NT2/D1 (cell line): ENCODE measurements around the gene P2RX7.

ENCODE experiments used
- DNase-seq: peaks from one replicate; pipeline ENCODE4 v3.0.0-alpha.2; 2011; ENCODE audit warnings: low read depth, low spot score
- H3K27me3 ChIP-seq: 2 replicates; pipeline ENCODE4 v1.6.0; 2011; ENCODE audit warnings: mild to moderate bottlenecking; ENCODE audit not compliant: insufficient read length, insufficient read depth
- H3K36me3 ChIP-seq: 2 replicates; pipeline ENCODE4 v1.6.1; 2011; ENCODE audit warnings: mild to moderate bottlenecking, low read length, mixed read lengths; ENCODE audit not compliant: insufficient read depth, insufficient read length
- H3K4me1 ChIP-seq: 2 replicates; pipeline ENCODE4 v1.5.1; 2011; ENCODE audit not compliant: insufficient read depth, insufficient read length
- H3K4me3 ChIP-seq: 2 replicates; pipeline ENCODE4 v1.5.1; 2011; ENCODE audit warnings: low read depth; ENCODE audit not compliant: insufficient read length
- H3K9ac ChIP-seq: 2 replicates; pipeline ENCODE4 v1.6.0; 2011; ENCODE audit warnings: low read depth; ENCODE audit not compliant: insufficient read length
- H3K9me3 ChIP-seq: 2 replicates; pipeline ENCODE4 v1.5.1; 2011; ENCODE audit warnings: mild to moderate bottlenecking, low read length; ENCODE audit not compliant: insufficient read depth
- SUZ12 ChIP-seq: IDR thresholded peaks from 2 replicates; pipeline ENCODE4 v1.6.1; 2011; ENCODE audit not compliant: insufficient read length, insufficient read depth; ENCODE audit errors: extremely low read depth
- YY1 ChIP-seq: IDR thresholded peaks from 2 replicates; pipeline ENCODE4 v1.6.1; 2011; ENCODE audit not compliant: insufficient read length, insufficient read depth
- ZNF274 ChIP-seq: IDR thresholded peaks from 2 replicates; pipeline ENCODE4 v1.6.1; 2011; ENCODE audit warnings: mild to moderate bottlenecking, low read depth, low read length

The P2RX7 gene

DNA sequence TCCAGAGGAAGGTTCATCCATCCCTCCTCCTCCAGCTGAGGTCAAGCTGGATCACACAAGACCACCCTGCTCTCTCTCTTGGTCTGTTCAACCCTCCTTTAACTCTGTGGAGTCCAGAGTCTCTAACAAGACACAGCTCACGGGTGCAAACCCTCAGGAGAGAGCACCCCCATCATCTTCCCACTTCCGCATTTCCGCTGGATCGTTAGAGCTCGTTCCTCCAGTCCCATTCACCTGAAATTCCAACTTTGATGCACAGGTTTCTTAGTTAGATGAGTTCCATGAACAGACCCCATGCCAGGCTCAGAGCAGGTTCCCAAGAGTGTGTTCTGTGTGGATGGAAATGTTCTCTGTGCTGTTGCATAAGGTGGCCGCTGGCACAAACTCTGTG, 44.5 kb upstream of the P2RX7 start:
- Histone ChIP-seq H3K9ac (no peak overlapping the region), H3K4me3 (no peak overlapping the region), H3K4me1 (no peaks in the 10 kb centered on the region), H3K9me3 (peaks cover 15% of the 10 kb centered on the region; the same call in 1 of the 2 replicates), H3K27me3 (no peaks in the 10 kb centered on the region), H3K36me3 (no peaks in the 10 kb centered on the region)
- DNase-seq, result no peak
- TF ChIP-seq ZNF274, result no peak
- TF ChIP-seq YY1, result no peak
- no peak for TF ChIP-seq SUZ12

DNA sequence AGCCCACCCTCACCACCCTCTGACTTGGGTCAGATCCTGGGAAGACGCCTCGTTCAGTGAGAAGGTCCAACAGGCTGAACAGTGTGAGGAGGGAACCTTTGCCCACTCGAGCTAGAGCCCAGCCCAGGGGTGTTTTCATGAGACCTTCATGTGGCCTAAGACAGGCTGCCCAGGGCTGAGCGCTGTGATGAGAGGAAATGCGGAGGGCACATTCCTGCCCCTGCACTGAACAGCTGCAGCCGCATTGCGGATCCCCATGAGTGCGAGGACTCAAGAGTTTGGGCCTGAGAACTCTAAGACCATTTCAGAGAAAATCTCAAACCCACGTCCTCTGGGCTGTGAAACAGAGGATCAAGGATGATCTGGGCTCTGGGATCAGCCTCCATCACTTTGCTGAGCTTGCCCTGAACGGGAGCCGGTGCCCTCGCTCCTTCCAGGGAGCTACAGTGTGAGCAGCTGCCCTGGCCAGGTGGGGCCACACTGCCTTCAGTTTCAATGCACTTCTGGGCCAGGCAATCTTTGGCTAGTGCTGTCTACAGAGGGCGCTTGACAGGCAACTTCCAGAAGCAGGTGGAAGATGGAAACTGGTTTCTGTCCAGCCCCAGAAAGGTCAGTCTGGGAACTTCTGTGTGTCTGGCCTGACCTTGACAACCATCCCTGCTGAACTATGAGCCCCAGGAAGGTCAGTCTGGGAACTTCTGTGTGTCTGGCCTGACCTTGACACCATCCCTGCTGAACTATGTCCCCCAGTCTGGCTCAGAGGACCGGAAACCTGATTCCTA, 43.5 kb upstream of the P2RX7 start:
- no peak for DNase-seq

DNA sequence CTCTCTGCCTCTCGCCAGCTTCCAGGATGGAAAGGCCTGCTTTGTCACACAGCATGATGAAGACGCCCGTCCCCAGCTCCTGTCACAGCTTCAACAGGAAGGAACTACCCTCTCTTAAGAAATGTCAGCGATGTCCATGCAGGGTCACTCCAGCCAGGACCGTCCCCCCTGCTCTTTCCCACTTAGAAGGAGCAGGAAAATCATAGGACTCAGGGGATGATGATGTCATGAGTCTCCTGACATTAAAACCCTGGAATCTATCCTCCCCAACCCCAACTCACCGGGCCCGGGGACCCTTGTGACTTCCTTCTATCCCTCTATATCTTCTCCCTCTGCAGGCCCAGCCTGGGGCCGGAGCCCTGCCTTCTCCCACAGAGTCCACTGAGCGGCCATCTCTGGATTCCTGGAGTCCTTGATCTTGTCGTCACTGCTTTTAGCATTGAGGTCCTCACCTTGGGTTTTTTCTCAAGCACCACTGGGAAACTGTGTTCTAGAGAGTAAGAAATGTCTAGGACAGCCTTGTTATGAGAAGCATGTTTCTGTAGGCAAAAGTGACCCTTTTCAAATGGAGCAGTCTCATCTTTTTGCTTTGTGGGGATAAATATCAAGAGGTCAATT, 42.8 kb upstream of the P2RX7 start:
- Histone ChIP-seq H3K36me3 (no peaks in the 10 kb centered on the region), H3K4me3 (no peak overlapping the region), H3K27me3 (peaks cover under 1% of the 10 kb centered on the region), H3K9me3 (peaks cover 15% of the 10 kb centered on the region; the same call in 1 of the 2 replicates), H3K4me1 (no peaks in the 10 kb centered on the region), H3K9ac (no peak overlapping the region)
- TF ChIP-seq SUZ12, result no peak
- no peak for TF ChIP-seq ZNF274
- TF ChIP-seq YY1, result no peak
- DNase-seq, result no peak

More for the DNA sequence above, 43.5 kb upstream of the P2RX7 start:
- H3K4me1 ChIP-seq, result no peaks in the 10 kb centered on the region
- H3K36me3 ChIP-seq, result no peaks in the 10 kb centered on the region
- peaks cover 15% of the 10 kb centered on the region; the same call in 1 of the 2 replicates for H3K9me3 ChIP-seq
- no peak overlapping the region for H3K4me3 ChIP-seq
- no peak overlapping the region for H3K9ac ChIP-seq
- no peak for TF ChIP-seq ZNF274
- no peak for TF ChIP-seq YY1
- TF ChIP-seq SUZ12, result no peak
- no peaks in the 10 kb centered on the region for H3K27me3 ChIP-seq

DNA sequence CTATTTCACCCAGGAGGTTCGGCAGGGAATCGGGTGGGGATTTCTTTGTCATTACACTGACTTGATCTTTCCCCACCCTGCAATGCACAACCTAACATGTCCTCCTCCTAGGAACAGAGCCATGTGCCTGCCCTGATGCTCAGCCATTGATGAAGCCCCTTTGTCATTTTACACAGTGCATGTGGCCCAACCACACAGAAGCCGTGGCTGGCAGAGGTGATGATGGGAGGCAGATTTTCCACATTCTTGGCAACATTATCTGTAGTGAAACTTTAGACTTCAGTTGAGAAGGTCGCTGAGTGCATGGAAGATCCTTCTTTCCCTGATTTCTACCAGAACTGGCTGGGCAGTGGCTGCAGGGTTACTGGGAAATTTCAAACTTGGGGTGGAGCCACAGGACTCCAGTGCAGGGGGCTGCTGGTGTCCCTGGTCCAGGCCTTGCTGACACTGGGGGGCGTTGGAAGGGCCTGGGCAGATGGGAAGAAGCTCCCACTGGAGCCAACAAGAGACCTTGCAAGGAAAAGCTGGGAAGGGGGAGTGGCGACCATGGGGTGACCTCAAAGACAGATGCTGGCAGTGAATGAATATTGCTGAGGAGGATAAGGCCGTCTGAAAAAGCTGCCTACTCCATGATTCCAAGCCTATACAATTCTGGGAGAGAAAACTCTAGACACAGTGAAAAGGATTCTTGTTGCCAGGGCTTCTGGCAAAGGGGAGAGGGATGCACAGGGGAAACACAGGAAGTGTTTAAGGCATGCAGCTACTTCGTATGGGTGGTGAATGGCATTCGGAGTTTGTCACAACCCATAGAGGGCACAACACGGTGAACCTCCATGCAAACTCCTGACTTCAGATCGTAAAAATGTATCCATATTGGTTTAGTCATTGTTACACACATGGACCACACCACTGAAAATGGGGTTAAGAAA, 41.8 kb upstream of the P2RX7 start:
- H3K27me3 ChIP-seq, result peaks cover 10% of the 10 kb centered on the region
- TF ChIP-seq YY1, result no peak
- no peak for TF ChIP-seq SUZ12
- no peak for TF ChIP-seq ZNF274
- no peaks in the 10 kb centered on the region for H3K36me3 ChIP-seq
- no peak overlapping the region for H3K9ac ChIP-seq
- H3K4me1 ChIP-seq, result no peaks in the 10 kb centered on the region
- H3K9me3 ChIP-seq, result peaks cover 15% of the 10 kb centered on the region; the same call in 1 of the 2 replicates
- DNase-seq, result no peak
- no peak overlapping the region for H3K4me3 ChIP-seq

DNA sequence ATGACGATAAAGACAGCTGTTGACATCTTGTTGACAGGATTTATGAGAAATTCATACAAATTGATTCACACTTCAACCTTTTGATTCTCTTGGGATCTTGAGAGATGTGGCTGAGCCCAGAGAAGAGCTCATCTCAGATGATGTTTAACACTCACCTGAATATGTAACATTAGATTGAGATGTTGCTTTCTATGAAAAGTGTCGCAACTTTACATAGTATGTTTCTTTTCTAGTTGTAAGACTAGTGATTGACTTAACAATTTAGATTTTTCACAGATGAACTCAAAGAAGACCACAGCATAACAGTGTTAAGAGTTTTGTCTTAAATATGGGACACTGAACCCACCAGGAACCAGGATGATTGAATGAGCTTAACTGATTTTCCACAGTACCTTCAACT, 40.6 kb upstream of the P2RX7 start:
- Histone ChIP-seq H3K27me3 (peaks cover 10% of the 10 kb centered on the region), H3K4me1 (no peaks in the 10 kb centered on the region), H3K4me3 (no peak overlapping the region), H3K9ac (no peak overlapping the region), H3K36me3 (no peaks in the 10 kb centered on the region), H3K9me3 (peaks cover 15% of the 10 kb centered on the region; the same call in 1 of the 2 replicates)
- no peak for TF ChIP-seq ZNF274
- no peak for TF ChIP-seq SUZ12
- DNase-seq, result no peak

DNA sequence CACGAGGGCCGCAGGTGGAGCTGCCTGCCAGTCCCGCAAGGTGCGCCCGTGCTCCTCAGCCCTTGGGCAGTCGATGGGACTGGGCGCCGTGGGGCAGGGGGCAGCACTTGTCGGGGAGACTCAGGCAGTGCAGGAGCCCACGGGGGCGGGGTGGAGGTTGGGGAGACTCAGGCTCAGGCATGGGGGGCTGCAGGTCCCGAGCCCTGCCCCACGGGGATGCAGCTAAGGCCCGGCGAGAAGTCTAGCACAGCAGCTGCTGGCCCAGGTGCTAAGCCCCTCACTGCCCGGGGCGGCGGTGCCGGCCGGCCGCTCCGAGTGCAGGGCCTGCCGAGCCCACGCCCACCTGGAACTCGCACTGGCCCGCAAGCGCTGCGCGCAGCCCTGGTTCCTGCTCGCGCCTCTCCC, 39.2 kb upstream of the P2RX7 start:
- Histone ChIP-seq H3K27me3 (peaks cover 10% of the 10 kb centered on the region), H3K36me3 (no peaks in the 10 kb centered on the region), H3K9me3 (peaks cover 12% of the 10 kb centered on the region; the same call in 1 of the 2 replicates), H3K4me3 (no peak overlapping the region), H3K9ac (no peak overlapping the region), H3K4me1 (no peaks in the 10 kb centered on the region)
- no peak for DNase-seq
- no peak for TF ChIP-seq SUZ12
- no peak for TF ChIP-seq ZNF274
- TF ChIP-seq YY1, result no peak
